HG03442 (cell line): ENCODE measurements around the gene ADAMTS12.

ENCODE experiments used
- ATAC-seq: cut with Tn5 transposase; IDR thresholded peaks from one replicate; pipeline ENCODE4 v1.9.1; 2021; ENCODE audit warnings: mild to moderate bottlenecking, moderate library complexity; ENCODE audit not compliant: unreplicated experiment

Gene ADAMTS12

DNA sequence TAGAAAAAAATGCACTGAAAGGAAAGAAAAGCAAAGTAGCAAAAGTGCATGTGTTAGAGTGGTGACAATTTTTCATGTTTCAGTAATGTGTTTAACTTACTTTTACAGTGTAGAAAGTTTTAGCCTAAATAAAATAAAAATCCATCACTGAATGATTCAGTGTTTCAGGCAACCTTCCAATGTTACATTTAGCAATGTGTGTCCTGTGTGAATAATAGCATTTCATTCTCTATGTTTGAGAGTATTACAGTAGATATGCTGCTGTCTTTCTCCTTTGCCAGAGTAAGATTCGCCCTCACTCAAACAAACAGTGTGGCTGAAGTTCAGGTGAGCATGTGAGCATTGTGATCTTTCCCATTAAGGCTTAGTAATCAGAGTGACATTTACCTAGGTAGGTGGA, 279.9 kb downstream of the ADAMTS12 start:
- ATAC-seq = no peak

DNA sequence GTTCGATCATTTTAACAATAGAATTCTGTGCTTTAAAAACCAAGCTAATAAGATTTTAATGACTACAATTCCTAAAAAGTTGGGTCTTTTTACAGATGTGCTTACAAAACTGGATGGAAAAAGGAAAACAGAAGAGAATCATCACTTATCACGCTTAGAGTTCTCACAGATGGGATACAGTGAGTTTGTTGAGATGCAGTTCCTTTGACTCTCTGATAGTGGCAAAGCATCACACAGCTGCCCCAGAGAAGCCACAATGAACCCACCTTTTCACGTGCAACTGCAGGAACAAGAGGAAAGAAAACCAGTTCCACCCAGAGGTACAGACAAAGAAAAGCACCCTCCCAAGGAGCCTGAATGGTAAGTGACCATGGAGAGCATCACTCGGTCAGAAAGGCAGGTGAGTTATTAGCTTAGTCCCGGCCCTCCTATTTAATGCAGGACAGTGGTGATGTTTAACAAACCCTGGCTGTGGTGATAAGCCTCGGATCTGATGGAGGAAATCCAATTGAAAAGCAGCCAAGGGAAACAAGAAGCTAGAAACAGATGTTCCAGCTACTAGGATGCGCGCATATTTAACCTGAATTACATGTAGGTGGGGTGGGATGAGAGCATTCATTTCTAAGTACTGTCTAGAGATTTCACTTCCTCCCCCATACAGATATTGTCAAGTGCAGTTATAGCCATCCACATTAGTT, 283.3 kb downstream of the ADAMTS12 start:
- ATAC-seq = no peak

DNA sequence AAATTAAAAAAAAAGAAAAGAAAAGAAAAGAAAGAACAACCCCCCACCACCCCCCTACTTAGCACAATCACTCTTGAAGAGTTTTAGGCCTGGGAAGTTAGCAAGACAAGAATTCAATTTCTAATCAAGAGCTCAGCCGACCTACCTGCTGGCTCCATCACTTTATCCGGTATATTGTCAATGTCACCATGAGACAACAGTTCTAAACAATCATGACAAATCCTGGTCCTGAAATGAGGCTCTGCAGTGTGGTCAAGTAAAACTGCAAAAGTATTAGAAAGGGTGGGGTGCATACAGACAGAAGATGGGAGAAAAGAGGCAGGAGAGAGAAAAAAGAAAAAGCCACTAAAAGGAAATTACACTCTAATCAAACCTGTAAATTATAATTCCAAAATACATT, 287.3 kb downstream of the ADAMTS12 start:
- no peak for ATAC-seq

DNA sequence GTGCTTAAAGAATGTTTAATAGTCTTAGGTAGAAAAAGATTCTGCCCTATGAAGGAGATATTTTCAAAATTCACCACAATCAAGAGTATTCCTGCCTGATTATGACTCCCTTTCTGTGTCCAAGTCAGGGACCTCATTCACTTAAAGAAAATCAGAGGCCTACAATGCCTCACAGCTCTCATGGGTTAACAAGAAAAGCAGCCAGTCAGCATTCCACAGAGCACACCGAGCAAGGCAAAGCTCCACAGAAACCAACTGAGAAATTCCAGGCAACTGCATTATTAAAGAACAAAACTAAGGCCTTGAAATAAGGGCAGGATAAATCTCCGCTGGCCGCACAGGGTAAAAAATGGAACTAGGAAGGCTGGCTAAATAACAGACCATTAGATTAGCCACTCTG, 289.9 kb downstream of the ADAMTS12 start:
- no peak for ATAC-seq

DNA sequence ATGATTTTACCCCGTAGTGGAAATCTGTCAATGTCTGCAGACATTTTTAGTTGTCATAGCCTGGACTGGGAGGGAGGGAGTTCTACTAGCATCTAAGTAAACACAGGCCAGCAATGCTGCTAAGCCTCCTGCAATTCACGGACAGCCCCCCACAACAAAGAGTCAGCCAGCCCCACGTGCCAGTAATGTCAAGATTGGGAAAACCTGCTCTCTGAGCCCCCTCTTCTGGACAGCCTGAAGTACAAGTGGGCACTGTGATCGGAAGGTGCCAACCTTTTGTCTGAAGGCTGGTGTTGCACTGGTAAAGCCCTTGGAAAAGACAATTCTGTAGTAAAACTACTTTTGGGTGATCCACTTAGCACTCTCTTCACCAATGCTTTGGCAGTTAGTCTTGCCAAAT, 296.5 kb downstream of the ADAMTS12 start:
- no peak for ATAC-seq

DNA sequence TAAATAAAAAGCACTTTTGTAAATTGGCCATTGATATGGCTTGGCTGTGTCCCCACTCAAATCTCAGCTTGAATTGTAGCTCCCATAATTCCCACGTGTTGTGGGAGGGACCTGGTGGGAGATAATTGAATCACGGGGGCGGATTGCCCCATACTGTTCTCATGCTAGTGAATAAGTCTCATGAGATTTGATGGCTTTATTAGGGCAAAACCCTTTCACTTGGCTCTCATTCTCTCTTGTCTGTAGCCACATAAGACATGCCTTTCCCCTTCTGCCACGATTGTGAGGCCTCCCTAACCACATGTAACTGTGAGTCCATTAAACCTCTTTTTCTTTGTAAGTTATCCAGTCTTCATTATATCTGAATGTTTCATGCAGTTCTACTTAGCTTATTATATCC, 297.8 kb downstream of the ADAMTS12 start:
- ATAC-seq = no peak

DNA sequence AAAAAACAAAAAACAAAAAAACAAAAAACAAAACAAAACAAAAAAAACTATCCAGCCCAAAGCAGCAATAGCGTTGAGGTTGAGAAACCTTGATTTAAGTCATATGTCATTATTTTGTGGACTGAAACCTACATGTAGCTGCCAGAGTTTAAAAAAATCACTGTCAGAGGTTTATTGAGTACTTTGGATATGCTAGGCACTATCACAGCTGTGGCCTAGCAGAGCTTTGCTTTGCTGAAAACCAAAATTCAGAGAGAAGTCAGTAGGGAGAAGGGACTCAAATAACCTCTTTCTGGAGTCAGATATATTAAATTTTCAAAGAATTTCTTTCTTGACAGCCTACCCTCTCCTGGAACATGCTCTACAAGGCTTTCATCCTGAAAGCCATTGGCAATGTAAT, 299.5 kb downstream of the ADAMTS12 start:
- ATAC-seq = no peak

DNA sequence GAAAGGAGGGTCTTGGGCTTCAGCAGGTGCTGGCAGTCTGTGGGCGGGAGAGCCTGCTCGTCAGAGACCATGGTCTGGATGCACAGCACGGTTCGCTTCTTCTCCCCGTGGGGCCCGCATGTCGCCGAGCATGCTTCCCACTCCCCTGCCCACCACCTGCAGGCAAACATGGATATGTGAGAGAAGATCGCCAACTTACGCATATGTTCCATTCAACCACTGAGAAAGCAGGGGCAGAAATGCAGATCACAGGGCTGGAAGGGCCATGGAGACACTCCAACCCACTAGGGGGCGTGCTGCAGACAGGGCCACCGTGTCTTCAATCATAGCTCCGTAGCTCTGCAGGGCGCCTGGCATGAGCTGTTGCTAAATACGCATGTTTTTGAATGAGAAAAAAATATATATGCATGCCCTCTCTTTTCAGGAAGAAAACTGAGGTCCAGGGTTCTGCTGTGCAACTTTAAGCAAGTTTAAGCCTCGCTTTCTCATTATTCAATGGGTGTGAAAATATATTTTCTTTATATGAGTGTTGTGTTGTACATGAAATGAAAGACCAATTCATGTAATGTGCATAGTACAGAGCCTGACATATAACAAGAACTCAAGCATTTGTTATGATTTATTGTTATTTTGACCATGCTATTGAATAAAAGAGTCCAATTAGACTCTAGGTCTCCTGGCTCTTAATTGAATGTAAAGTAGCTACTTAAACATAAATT, 303.0 kb downstream of the ADAMTS12 start:
- ATAC-seq = no peak

DNA sequence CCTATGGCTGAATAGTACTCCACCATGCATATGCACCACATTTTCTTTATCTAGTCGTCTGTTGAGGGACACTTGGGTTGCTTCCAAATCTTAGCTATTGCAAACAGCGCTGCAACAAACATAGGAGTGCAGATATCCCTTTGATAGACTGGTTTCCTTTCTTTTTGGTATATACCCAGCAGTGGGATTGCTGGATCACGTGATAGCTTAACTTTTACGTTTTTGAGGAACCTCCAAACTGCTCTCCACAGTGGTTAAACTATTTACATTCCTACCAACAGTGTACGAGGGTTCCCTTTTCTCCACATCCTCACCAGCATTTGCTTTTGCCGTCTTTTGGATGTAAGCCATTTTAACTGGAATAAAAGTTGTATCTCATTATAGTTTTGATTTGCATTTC, 308.5 kb downstream of the ADAMTS12 start:
- no peak for ATAC-seq

DNA sequence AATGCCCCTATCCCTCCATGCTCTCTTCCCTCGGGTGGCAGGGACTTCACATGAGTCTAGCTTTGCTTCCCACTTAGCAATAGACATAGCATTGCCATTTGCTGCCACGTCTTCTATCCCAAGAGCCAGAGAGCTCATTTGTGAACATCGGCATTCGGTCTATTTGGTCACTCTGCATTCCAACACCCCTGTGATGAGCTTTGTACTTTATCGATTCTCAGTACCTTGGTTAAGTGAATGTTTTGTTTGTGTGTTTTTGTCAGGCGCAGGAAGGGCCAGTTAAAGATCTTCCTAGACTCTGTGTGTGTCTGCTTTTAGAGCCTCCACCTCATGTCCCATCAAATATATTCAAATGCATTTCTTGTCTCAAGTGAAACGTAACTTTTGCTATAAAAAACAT, 309.4 kb downstream of the ADAMTS12 start:
- ATAC-seq = no peak

DNA sequence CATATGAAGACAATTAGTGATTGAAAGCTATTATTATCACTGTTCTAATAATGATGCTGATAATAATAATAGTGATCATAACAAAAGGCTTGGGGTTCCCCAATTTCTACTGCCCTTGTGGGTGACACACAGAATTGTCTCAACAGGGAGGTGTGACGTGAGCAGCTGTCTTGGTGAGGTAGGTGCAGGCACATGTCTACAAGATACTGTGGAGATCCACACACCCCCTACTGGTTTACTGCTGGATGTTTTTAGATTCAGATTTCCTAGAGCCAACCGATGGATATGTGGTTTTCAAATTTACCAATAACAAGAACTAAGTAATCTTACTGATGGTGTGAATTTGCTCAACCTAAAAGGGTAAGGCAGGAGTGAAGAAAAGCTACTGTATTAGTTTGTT, 312.0 kb downstream of the ADAMTS12 start:
- ATAC-seq = no peak

DNA sequence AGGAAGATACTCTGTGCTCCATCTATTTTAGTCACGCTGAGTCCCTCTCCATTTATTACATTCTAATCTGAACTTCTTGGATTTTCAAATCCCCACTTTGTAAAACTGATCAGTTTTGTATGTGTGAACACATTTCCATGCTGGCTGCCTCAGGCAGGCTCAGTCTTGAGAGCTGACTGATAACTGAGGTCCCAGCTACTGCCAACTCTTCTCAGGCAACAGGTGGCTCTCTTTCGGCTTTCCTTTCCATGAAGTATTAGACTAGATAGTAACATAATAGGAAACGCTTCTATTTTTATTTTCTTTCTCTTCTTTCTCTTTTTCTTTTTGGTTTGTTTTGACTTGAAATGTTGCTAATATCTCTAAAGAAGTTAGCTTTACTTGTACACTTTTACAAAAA, 312.6 kb downstream of the ADAMTS12 start:
- no peak for ATAC-seq

DNA sequence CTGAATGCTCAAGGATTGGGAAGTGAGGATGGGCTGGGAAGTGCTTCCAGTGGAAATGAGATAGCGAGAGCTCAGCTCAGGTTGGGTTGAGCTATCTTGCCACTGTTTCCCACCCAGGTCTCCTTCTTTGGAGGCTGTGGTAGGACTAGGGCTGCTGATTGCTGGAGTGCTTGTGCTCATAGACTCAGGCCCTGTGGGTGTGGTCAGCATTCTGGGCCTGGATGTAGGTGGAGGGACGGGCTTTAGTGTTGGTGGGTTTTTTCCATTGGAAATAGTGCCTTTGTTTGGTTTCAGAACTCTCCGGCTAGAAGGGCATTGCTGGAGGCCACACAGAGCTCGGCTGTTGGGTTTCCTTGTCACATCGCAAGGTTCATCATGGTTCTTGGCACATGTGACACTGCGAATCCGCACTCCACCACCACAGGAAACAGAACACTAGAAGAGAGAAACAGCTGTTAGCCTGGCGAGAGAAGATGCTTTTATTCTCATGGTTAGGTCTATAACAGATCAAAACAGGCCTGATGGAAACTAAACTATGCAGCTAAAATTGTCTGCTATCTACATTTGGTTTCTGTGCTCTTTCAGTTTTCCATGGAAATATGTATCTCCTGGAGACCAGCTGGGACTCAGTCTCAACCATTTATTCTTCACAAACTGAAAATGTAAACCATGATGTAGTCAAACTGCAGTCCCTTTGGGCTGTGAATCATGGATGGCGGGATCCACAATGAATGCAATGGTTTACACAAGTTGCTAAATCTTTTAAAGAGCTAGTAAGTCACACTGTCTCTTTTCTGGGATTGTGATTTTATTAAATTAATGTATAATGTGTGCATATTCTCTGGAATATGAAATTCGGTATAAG, 314.8 kb downstream of the ADAMTS12 start:
- ATAC-seq = no peak

DNA sequence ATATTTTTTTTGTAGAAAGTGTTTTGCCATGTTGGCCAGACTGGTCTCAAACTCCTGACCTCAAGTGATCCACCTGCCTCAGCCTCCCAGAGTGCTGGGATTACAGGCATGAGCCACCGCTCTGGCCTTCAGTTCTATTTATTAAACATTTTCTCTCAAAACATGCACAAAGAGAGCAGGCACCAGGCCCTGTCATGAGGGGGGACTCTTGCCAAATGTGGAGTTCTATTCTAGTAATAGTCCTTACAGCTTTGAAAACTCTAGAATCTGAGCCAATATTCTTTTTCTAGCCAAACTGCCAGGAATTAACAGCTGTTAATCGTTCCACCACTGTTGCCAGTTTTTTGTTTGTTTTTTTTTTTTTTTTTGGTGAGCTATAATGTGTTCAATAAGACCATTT, 326.5 kb downstream of the ADAMTS12 start:
- no peak for ATAC-seq

DNA sequence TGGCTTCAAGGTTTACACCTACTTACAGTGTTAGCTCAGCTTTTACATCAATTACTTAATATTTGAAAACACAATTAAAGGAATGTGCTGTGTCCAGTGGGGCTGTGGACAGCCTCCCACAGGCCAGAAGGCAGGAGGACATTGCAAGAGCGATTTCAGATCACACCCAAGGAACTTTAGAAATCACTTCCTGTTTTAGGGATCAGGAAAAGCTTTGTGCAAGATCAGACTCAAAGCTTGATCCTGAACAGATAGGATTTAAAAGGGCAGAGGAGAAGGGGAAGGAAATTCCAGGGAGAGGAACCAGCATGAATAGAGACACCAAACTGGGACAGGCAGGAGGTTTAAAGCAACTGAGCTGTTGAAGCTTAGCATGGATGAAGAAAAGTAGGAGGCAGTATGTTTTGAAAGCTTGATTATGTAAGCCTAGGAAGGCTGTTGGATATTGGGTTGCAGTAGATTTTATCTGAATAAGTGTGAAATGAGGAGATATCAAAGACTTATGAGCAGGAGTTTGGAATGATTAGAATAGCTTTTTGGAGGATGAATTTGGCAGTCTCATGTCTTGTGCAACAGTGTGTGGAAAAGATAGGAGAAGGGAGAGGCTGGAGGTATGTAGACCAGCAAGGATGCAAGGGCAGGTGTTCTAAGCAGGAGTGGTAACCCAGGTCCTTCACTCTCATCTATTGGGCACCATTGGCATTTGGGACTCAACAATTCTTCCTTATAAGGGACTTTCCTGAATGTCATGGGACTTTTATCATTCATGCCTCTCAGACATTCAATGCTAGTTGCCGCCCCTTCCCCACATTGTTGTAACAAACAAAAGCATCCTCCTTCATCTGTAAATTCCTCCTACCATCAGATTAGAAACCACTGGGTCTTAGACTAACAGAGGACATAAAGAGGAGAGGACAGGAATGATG, 327.5 kb downstream of the ADAMTS12 start:
- ATAC-seq = no peak

DNA sequence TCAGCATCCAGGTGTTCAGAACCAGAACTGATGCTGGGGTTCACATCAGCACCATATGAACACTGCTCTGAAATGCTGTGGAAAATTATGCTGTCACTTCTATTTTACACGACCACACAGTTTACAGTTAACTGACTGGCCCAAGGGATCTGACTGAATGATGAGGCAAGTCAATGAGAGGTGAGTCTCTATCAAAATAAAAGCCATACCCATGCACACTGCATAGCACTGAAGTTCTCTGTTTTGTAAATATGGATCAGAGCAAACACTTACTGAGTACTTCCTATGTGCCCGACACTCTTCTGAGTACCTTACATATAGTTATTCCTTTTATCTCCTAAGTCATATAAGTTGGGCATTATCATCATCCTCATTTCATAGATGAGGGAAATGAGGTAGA, 328.3 kb downstream of the ADAMTS12 start:
- no peak for ATAC-seq

DNA sequence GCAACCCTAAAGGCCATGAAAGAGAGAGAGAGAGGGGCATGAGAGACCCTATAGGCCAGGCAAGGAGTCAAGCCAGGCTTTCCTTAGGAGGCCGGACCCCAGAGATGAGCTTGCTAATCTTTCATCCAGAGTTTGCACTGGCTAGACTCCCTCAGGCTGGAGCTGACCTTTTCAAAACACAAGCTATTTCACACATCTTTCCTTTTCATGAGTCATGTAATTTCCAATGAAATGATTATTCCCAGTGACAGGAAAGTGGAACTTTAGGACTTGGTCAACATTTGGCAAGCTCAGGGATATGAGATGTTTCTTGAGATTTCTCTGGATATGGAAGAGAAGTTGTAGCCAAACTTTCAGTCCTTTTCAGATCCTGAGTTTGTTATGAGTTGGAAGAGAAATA, 333.3 kb downstream of the ADAMTS12 start:
- ATAC-seq = no peak

DNA sequence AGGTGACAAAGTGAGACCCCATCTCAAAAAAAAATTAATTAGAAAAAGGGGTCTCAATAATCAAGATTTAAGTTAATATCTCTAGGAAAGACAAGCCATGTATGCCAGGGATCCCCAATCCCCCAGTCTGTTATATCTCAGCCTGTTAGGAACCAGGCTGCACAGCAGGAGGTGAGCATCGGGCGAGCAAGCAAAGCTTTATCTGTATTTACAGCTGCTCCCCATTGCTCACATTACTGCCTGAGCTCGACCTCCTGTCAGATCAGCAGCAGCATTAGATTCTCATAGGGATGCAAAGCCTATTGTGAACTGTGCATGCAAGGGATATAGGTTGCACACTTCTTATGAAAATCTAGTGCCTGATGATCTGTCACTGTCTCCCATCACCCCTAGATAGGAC, 334.2 kb downstream of the ADAMTS12 start:
- ATAC-seq = no peak

DNA sequence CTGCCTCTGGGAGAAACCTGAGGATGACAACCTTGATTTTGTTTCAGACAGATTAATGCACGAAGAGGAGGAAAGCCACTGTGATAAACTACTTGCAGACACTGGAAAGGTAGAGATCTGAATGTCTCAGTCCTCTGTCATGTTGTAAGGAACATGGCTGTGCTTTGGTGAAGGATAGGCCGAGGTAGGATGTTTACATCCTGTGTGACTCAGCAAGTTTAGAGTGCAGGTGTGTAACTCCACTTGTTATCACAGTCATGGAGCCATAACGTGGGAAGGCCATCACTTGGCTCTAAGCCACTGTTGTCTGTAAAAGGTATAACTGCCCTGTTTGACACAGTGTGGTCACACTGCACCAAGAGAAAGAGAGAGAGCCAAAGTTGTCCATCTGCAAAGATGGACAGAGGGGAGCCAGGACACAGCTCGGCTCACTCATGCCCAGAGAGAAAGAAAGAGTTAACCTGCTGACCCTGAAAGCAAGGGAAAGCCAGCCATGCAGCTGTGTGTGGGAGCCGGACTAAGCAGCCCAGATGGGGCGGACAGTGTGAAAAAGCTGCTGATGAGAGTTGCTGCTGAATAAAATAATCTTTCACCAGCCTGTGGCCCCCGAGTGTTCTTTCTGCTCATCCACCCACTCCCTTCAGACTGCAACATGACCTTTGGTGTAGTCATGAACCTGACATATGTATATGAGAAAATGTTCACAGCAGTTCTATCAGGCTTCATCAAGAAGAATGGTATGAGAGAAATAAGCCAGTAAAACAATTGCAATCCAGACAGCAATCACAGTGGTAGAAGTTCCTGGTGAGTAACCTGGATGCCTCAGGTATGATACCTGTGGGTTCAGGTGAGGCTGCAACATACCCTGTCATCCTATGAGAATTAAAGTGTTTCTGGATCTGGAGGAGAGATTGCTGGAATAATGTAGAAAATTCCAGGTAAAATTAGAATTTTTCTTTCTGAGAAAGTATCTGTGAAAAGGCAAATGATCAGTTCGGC, 335.2 kb downstream of the ADAMTS12 start:
- no peak for ATAC-seq
